Right ventricle myocardium superior (tissue), 1 donor: ENCODE data around the gene ATXN7. TPM values are rescaled to one million over a fixed set of nuclear protein-coding genes. Genes with fewer than 3 reads are reported as not detected.

Experiments
- ATAC-seq: fragments of 200-7000 bp; cut with Tn5 transposase; one replicate; pipeline ENCODE4 v1.9.1; 2020; ENCODE audit warnings: mild to moderate bottlenecking; ENCODE audit not compliant: poor library complexity
- DNase-seq: peaks from one replicate; pipeline ENCODE4 v3.0.0-alpha.2; 2020
- intact Hi-C: fragments of 100-400 bp; cut with DNase I; formaldehyde crosslinking; loops from one replicate; pipeline ENCODE4 v1.11.2; 2022
- total RNA-seq: library from RNA; stranded (reverse); fragmentation: NEBNext Ultra II Directional; extraction: Animal tissue kit (Norgen Biotek cat#: 25700); gene quantifications from one replicate; pipeline ENCODE4 v1.2.1, GENCODE V29; 2021
- donor health status: DM: no; HTN: yes; CAD: no; lungs with severe emphysema.

ATXN7 gene
- total RNA-seq, 1 donor from 2014 or later = 13.5 TPM

DNA sequence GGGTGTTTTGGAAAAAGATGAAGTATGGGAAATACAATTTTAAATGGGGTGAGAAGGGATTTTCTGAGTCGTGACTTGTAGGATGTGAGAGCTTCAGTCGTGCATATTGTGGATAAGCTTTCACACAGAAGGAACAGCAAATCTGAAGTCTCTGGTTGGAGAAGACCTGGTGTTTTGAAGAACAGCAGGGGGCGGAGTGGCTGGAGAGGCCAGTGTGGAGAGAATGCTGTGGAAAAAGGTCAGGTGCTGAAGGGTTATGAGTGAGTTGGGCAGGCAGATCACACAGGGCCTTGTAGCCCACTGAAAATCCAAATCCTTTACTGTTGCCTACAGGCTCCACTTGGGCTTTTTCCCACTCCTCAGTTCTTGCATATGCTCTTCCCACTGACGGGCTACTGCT, 62.6 kb downstream of the ATXN7 start:
- DNase-seq = no peak
- ATAC-seq = no peak
- intact Hi-C loops = no loop called here

DNA sequence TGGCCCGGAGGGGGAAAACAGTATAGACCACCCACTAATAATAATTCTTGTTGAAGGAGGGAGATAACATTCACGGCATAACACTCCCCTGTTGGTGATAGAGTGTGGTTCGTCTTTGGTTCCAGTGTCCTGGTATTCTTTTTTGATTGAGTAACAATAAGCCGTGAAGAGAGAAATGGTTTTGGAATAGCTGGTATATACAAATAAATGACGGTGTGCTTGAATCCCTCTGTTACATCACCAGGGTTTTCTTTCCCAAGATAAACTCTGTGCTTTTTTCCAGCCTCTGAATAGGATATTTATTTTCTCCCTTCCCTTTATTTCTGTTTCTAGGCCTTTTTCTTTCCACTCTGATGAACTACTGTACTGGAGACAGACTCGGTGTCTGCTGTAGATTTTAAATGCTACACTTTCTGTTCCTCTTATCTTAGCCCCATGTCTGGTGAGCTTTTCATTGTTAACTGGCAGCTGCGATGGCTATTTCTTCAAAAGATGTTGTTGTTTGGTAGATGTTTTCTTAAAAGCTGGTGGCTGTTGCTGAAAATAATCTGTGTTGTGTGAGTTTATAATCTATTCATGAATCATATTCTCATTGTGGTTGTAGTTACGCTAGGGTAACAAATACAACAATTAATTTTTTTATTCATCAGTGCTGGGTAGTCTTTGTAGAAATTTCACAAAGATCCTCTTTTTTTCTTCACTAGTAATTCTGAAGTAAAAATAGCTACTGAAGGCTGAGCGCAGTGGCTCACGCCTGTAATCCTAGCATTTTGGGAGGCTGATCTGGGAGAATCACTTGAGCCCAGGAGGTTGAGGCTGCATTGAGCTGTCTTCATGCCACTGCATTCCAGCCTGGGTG, 64.0 kb downstream of the ATXN7 start:
- ATAC-seq (no peak), DNase-seq (no peak)
- intact Hi-C loops = no loop called here

DNA sequence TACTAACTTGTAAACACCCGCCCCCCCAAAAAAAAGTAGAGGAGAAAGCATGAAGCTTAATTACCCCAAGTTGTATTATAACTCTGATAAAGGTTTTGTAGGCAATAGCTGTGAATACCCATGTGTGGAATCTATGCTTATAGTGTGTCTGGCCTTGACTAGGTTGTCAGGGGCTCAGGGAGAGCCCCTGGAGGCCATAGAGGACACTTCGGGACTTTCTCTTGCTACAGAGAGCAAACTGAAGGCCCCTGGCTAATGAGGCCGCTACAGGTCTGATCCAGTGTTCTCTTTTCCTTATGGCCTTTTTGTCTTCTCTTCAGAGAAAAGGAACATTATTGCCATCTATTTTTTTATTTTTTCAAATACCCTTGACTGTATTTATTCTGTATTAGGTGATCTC, 67.6 kb downstream of the ATXN7 start:
- DNase-seq = no peak
- ATAC-seq = no peak
- intact Hi-C loops = no loop called here

GRCh38 chr3:63932509-63933212, 69.0 kb downstream of the ATXN7 start:
- DNase-seq = no peak
- peak; percentile 21 for ATAC-seq
- intact Hi-C loops = no loop called here

DNA sequence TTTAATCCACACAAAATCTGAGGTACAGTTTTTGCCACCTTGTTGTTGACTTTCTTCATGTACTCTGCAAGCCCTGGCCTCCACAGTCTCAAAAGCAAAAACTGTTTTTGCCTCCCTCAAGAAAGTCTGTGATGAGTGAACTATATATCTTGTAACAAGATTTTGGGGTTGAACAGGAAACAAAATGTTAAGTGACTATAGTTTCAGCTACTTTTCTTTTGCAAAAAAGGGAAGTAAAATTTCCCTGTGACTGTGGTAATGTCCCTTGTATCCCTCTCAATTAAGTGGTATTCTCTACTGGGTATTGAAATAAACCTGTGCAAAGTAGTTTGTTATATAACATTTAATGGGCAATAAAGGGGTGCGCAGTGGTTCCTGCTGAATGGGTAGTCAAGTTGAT, 69.8 kb downstream of the ATXN7 start:
- ATAC-seq (no peak), DNase-seq (no peak)
- intact Hi-C loops = no loop called here

DNA sequence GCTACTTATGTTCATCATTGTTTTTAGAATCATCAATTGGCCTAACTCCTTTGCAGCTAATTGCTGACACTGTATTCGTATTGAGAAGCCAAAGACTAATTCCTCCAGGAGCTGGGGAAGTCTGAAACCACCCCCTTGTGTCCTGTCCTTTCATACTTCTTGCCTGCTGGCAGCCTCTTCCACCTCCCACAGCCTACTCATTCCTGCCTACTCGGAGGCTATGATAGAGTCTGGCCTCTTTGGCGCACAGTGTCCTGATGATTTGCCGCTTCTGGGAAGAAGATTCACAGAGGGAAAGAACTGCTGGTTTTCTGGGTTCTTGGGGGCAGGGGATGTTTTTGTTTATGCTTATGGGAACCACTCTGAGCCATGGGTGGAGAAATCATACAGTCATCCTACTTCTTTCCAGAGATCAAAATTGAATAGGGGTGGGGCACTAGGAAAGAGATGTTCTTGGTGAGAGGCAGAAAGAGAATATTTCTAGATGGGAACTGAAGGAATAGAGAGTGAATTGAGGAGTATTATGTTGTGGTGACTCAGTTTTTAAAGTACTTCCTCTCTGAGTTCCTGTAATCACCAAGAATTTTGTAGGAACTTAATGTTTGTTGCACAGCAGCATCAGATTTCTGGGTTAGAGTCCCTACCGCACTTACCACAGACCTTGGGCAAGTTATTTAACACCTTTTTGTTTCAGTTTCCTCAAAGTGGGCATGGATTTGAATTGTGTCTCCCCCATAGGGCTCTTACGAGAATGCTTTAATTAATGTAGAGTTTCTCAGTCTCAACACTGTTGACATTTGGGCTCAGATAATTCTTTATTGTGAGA, 70.6 kb downstream of the ATXN7 start:
- peak; percentile 30 for ATAC-seq

GRCh38 chr3:63936925-63937324, 73.3 kb downstream of the ATXN7 start:
- intact Hi-C loops = no loop called here
- no peak for ATAC-seq

More for the DNA sequence above, 70.6 kb downstream of the ATXN7 start:
- DNase-seq = no peak
- intact Hi-C loops = no loop called here

GRCh38 chr3:63937661-63938651, 74.3 kb downstream of the ATXN7 start:
- ATAC-seq (peak; percentile 28), DNase-seq (no peak)
- intact Hi-C loops = no loop called here

More at GRCh38 chr3:63936925-63937324, 73.3 kb downstream of the ATXN7 start:
- no peak for DNase-seq

DNA sequence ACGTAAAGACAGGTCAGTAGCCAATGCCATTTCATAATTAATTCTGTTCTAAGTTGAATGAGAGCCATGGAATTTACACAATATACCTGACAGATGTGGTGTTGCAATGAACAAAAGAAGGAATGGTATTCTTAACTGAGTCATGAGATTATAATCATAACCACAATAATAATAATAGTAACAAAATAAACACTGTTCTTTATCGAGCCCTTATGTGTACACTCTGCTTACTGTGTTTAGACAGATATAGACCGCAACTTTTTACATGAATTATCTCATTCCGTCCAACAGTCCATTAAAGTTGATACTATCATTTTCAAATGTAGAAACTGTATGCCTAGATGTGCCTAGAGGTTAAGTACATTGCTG, 76.7 kb downstream of the ATXN7 start:
- intact Hi-C loops = no loop called here
- no peak for DNase-seq
- ATAC-seq = no peak

GRCh38 chr3:63942528-63942927, 78.9 kb downstream of the ATXN7 start:
- no peak for ATAC-seq

GRCh38 chr3:63943678-63944077, 80.0 kb downstream of the ATXN7 start:
- no peak for ATAC-seq
- intact Hi-C loops = no loop called here
- DNase-seq = no peak

More at GRCh38 chr3:63942528-63942927, 78.9 kb downstream of the ATXN7 start:
- DNase-seq = no peak
- intact Hi-C loops = no loop called here

GRCh38 chr3:63945558-63946096, 82.0 kb downstream of the ATXN7 start:
- ATAC-seq (peak; percentile 25), DNase-seq (no peak)
- intact Hi-C loops = no loop called here

GRCh38 chr3:63946753-63947152, 83.1 kb downstream of the ATXN7 start:
- intact Hi-C loops = no loop called here
- no peak for DNase-seq
- no peak for ATAC-seq

DNA sequence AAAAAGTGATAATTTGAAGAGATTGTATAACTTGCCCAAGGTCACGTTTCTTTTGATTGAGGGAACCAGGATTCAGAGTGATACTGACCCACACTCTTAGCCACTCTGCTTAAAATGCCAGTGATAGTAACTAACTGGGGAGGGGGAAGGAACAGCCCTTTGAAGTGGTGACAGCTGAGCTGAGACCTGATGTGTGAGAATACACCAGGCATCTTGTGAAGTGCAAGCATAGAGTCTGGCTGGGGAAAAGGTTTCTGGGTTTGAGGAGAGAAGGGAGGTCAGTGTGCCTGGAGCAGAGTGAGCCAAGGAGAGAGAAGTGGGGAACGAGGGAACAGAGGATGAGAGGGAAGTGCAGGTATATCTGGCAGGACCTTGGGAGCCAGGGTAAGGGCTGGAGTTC, 83.9 kb downstream of the ATXN7 start:
- DNase-seq = no peak
- peak; percentile 41 for ATAC-seq
- intact Hi-C loops = no loop called here

DNA sequence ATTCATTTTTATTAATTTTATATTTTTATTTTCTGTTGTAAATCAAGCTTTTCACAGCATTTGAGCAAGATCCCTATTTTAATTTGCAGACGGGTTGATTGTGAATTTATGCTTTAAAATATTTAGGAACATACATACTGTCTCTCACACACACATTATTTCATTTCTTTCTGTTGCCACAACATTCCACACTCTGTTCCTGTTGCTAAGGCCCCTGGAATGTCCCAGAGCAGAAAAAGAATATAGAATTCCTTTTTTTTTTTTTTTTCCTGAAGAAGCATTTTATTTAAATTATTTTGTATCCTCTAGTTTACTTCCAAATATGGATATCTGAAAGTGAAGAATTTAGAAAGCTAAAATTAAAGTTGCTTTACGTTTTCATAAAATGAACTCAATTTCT, 85.3 kb downstream of the ATXN7 start:
- no peak for DNase-seq
- ATAC-seq = no peak
- intact Hi-C loops = no loop called here

GRCh38 chr3:63950698-63951097, 87.0 kb downstream of the ATXN7 start:
- DNase-seq = no peak
- intact Hi-C loops = no loop called here
- no peak for ATAC-seq

- ATAC-seq (no peak), DNase-seq (no peak)
- intact Hi-C loops = no loop called here
These were observed 88.0 kb downstream of the ATXN7 start for GRCh38 chr3:63951492-63952247.
